ENCODE measurements around the gene PKN2. TPM values are rescaled to one million over a fixed set of nuclear protein-coding genes. Genes with fewer than 3 reads are reported as not detected.

PKN2 gene
- total and polyA plus RNA-seq, 9 of the 15 experiments (the other 6 are each of a cell fraction or from before 2014, with no cell fraction given): 4.5 to 25.3 (median 19.2) TPM

DNA sequence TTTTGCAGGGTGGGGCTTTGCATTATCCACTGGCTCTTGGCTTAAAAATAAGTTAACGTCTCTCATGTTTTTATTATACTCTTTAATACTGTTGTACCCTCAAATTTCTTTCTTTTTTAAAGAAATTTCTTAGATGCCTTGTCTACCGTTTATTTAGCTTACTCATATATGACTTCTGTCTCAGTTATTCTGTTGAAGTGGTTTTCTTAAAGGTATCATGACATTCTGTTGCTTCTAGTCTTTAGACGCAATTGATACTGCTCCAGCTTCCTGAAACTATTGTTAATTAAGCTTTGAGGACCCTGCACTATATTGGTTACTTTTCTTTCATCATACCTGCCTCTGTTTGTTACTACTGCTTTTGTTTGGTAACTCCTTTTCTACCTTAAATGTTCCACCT, 11.7 kb downstream of the PKN2 start (continued):
- no peak for TF ChIP-seq RNF2 (IDR thresholded peaks at IDR 0.05)
- no peak for TF ChIP-seq ZNF121 (CRISPR knock-in tag; conservative IDR thresholded peaks at IDR 0.05)
- no peak for TF ChIP-seq GABPB1 (CRISPR knock-in tag; IDR thresholded peaks at IDR 0.05)
- TF ChIP-seq, protein P1, sequence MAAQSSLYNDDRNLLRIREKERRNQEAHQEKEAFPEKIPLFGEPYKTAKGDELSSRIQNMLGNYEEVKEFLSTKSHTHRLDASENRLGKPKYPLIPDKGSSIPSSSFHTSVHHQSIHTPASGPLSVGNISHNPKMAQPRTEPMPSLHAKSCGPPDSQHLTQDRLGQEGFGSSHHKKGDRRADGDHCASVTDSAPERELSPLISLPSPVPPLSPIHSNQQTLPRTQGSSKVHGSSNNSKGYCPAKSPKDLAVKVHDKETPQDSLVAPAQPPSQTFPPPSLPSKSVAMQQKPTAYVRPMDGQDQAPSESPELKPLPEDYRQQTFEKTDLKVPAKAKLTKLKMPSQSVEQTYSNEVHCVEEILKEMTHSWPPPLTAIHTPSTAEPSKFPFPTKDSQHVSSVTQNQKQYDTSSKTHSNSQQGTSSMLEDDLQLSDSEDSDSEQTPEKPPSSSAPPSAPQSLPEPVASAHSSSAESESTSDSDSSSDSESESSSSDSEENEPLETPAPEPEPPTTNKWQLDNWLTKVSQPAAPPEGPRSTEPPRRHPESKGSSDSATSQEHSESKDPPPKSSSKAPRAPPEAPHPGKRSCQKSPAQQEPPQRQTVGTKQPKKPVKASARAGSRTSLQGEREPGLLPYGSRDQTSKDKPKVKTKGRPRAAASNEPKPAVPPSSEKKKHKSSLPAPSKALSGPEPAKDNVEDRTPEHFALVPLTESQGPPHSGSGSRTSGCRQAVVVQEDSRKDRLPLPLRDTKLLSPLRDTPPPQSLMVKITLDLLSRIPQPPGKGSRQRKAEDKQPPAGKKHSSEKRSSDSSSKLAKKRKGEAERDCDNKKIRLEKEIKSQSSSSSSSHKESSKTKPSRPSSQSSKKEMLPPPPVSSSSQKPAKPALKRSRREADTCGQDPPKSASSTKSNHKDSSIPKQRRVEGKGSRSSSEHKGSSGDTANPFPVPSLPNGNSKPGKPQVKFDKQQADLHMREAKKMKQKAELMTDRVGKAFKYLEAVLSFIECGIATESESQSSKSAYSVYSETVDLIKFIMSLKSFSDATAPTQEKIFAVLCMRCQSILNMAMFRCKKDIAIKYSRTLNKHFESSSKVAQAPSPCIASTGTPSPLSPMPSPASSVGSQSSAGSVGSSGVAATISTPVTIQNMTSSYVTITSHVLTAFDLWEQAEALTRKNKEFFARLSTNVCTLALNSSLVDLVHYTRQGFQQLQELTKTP (IDR thresholded peaks at IDR 0.05; ENCODE audit: low read depth in 1 of 2, partially characterized antibody in 2 of 2): no peak
- TF ChIP-seq SOX6 (IDR thresholded peaks at IDR 0.05): no peak
- no peak for TF ChIP-seq MED1 (CRISPR knock-in tag; IDR thresholded peaks at IDR 0.05; ENCODE audit: borderline replicate concordance)
- TF ChIP-seq KLF13 (tag; IDR thresholded peaks at IDR 0.05; ENCODE audit: borderline replicate concordance, low read depth): no peak

DNA sequence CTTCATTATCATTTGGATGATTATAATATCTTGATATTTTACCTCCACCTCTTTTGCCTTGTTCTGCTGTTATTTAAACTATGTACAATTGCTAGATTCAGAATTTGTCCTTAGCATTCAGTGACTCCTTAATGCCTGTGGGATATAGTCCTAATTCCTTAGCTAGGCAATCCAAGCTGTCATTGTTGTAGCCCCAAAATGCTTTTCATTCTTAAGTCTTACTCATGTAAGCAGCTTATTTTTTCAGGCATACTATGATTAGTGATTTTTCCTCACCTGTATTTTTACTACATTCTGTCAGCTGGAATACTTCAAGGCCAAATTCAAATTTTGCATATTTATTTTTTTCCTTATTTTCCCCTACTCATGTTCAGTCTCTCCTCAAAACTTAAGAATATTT, 13.4 kb downstream of the PKN2 start:
- H3K27me3 ChIP-seq (ENCODE audit: control insufficient read depth in 2 of 2, insufficient read depth in 2 of 2, low read length in 2 of 2): no peaks in the 10 kb centered on the region
- POLR2A ChIA-PET: interaction anchor here (6.2 kb wide), 1 partner anchor 13 kb away, joined by 49 read pairs; the partner anchor contains the start of gene PKN2
- H3K79me2 ChIP-seq (ENCODE audit: control insufficient read depth, insufficient read depth, low read length): peaks cover 88% of the 10 kb centered on the region
- peaks cover 19% of the 10 kb centered on the region for H3K36me3 ChIP-seq (ENCODE audit: control insufficient read depth, insufficient read depth, low read length)
- in situ Hi-C loops (cut with MboI) (no loop called here), intact Hi-C loops (cut with micrococcal nuclease) (loop anchor here (5.0 kb wide), 1 partner anchor 80 kb away; no protein-coding TSS in a partner anchor)
- CTCF ChIA-PET (ENCODE audit: low intra/inter-chr PET ratio): no interaction called here
- H3K9me1 ChIP-seq (ENCODE audit: control insufficient read depth, insufficient read depth, low read length): no peaks in the 10 kb centered on the region
- no TSS peak for BruUV-seq (replicated peaks)
- no peak for FAIRE-seq
- H3K4me3 ChIP-seq: no peak overlapping the region
- no peak overlapping the region for H3K9ac ChIP-seq (ENCODE audit: insufficient read depth in 1 of 2, low read depth in 2 of 2, low read length in 2 of 2)
- no peak overlapping the region for H3K4me2 ChIP-seq (ENCODE audit: insufficient read depth, low read length)
- peaks cover 0 to 3% of the 10 kb centered on the region in 2 experiments; a peak in 1 of 5 replicates for H3K4me1 ChIP-seq (replicated peaks in 1 of 2; ENCODE audit: control insufficient read depth in 2 of 2, insufficient read depth in 2 of 2, low read length in 2 of 2)
- ATAC-seq: no peak
- H3K27ac ChIP-seq (ENCODE audit: extremely low read depth, low read depth, low read length): no peak overlapping the region; the same call in 2 of the 3 replicates
- no peaks in the 10 kb centered on the region for H4K20me1 ChIP-seq (replicated peaks; ENCODE audit: control insufficient read depth, insufficient read depth, low read length)
- no peak overlapping the region for H2AFZ ChIP-seq (ENCODE audit: low read depth, low read length)
- no peak for DNase-seq (ENCODE audit: extremely low read depth in 1 of 4, low spot score in 3 of 4)
- H3K9me3 ChIP-seq (replicated peaks; ENCODE audit: control insufficient read depth, insufficient read depth, low read depth, low read length): no peaks in the 10 kb centered on the region
- TF ChIP-seq, protein P2, sequence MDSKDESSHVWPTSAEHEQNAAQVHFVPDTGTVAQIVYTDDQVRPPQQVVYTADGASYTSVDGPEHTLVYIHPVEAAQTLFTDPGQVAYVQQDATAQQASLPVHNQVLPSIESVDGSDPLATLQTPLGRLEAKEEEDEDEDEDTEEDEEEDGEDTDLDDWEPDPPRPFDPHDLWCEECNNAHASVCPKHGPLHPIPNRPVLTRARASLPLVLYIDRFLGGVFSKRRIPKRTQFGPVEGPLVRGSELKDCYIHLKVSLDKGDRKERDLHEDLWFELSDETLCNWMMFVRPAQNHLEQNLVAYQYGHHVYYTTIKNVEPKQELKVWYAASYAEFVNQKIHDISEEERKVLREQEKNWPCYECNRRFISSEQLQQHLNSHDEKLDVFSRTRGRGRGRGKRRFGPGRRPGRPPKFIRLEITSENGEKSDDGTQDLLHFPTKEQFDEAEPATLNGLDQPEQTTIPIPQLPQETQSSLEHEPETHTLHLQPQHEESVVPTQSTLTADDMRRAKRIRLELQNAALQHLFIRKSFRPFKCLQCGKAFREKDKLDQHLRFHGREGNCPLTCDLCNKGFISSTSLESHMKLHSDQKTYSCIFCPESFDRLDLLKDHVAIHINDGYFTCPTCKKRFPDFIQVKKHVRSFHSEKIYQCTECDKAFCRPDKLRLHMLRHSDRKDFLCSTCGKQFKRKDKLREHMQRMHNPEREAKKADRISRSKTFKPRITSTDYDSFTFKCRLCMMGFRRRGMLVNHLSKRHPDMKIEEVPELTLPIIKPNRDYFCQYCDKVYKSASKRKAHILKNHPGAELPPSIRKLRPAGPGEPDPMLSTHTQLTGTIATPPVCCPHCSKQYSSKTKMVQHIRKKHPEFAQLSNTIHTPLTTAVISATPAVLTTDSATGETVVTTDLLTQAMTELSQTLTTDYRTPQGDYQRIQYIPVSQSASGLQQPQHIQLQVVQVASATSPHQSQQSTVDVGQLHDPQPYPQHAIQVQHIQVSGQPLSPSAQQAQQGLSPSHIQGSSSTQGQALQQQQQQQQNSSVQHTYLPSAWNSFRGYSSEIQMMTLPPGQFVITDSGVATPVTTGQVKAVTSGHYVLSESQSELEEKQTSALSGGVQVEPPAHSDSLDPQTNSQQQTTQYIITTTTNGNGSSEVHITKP (IDR thresholded peaks at IDR 0.05; ENCODE audit: partially characterized antibody): no peak
- TF ChIP-seq ZC3H11A (IDR thresholded peaks at IDR 0.05; ENCODE audit: low read depth, low read length) (no peak), TAF1 (IDR thresholded peaks at IDR 0.05; ENCODE audit: control insufficient read depth, extremely low read depth, insufficient read depth, low read length, severe bottlenecking) (no peak), YY1 (IDR thresholded peaks at IDR 0.05; ENCODE audit: borderline replicate concordance in 1 of 3, control insufficient read depth in 1 of 3, extremely low read depth in 1 of 3, insufficient read depth in 3 of 3, insufficient read length in 1 of 3, insufficient replicate concordance in 2 of 3, low read depth in 1 of 3, low read length in 2 of 3) (no peak), ELF1 (tag; IDR thresholded peaks at IDR 0.05) (no peak), BRCA1 (IDR thresholded peaks at IDR 0.05) (no peak), BRCA1 (CRISPR knock-in tag; IDR thresholded peaks at IDR 0.05) (no peak), HDAC2 (IDR thresholded peaks at IDR 0.05) (no peak)

Measured in K562 (cell line).